PFSK-1 (cell line): Measurements from ENCODE around the gene RSPH6A.

ENCODE experiments used
- POLR2AphosphoS5 ChIP-seq: IDR thresholded peaks from 2 replicates; pipeline ENCODE4 v1.6.1; 2012; ENCODE audit warnings: low read depth, mild to moderate bottlenecking, control low read depth, low read length, moderate library complexity
- REST ChIP-seq, 2 experiments: IDR thresholded peaks; 2 replicates each; pipeline versions ENCODE4 v1.6.1 to v1.8.0; 2011 to 2012; ENCODE audit warnings: low read depth in 2 of 2, low read length in 2 of 2, control low read depth in 1 of 2, inconsistent platforms in 1 of 2, mild to moderate bottlenecking in 1 of 2, moderate library complexity in 1 of 2; ENCODE audit not compliant: insufficient read depth in 1 of 2
- SIN3A ChIP-seq: IDR thresholded peaks from 2 replicates; pipeline ENCODE4 v1.6.1; 2012; ENCODE audit warnings: mild to moderate bottlenecking, low read length, moderate library complexity, borderline replicate concordance; ENCODE audit not compliant: insufficient read depth
- TAF1 ChIP-seq: IDR thresholded peaks from 2 replicates; pipeline ENCODE4 v1.6.1; 2012; ENCODE audit warnings: low read length, control low read depth, borderline replicate concordance; ENCODE audit not compliant: insufficient read depth

- no peak; the same call in 1 of the 2 replicates for TF ChIP-seq POLR2AphosphoS5
- TF ChIP-seq SIN3A: no peak
- no peak for TF ChIP-seq REST (IDR thresholded peaks at IDR 0.05; ENCODE audit: insufficient read depth in 1 of 2, low read depth in 2 of 2, low read length in 2 of 2)
- no peak for TF ChIP-seq TAF1
Measured at GRCh38 chr19:45817725-45818301, 2.7 kb upstream of the RSPH6A start.
